Endothelial cell of umbilical vein (primary cell): ENCODE results near the gene HABP4. TPM values are rescaled to one million over a fixed set of nuclear protein-coding genes. Genes with fewer than 3 reads are reported as not detected.

Experiments used
- BruUV-seq: library from RNA; stranded (reverse); fragments of 400-500 nt; replicated peaks from 2 replicates; lab custom pipeline; 2021; lab: Mats Ljungman, UMichigan
- CTCF ChIA-PET: fragments of 300-600, 350-600 bp; sonication (Branson Sonifier 250); formaldehyde crosslinking; loops from one replicate; lab custom pipeline; 2021; ENCODE audit warnings: antibody characterized with exemption, inconsistent platforms; lab: Charles Lee
- POLR2A ChIA-PET: fragments of 300-600, 350-600 bp; sonication (Branson Sonifier 250); formaldehyde crosslinking; loops from one replicate; lab custom pipeline; 2021; ENCODE audit warnings: antibody characterized with exemption, inconsistent platforms; lab: Charles Lee
- DNase-seq: peaks from one replicate; pipeline ENCODE4 v3.0.0-alpha.2; 2011; ENCODE audit warnings: low read depth, low spot score
- FAIRE-seq: peaks from 2 replicates; lab custom pipeline; 2011; peaks lifted over from hg19 to GRCh38; lab: Jason Lieb, UNC
- H2AFZ ChIP-seq: 2 replicates; pipeline ENCODE4 v1.6.0; 2012; ENCODE audit warnings: low read depth, low read length, control low read depth, inconsistent platforms
- H3K27ac ChIP-seq: 2 replicates; pipeline ENCODE4 v1.5.1; 2011; ENCODE audit warnings: low read depth, mild to moderate bottlenecking, control low read depth, low read length, moderate library complexity; ENCODE audit not compliant: insufficient read depth
- H3K27me3 ChIP-seq, 2 experiments: 2 replicates each; pipeline versions ENCODE4 v1.6.0 to v1.6.1; 2011; ENCODE audit warnings: low read length in 2 of 2, mixed read lengths in 1 of 2; ENCODE audit not compliant: control insufficient read depth in 2 of 2, insufficient read depth in 2 of 2
- H3K36me3 ChIP-seq, 2 experiments: 2 replicates in 1 of 2; 3 replicates in 1 of 2; pipeline ENCODE4 v1.5.1; 2011; ENCODE audit warnings: low read length in 2 of 2, mild to moderate bottlenecking in 1 of 2, moderate library complexity in 1 of 2; ENCODE audit not compliant: control insufficient read depth in 2 of 2, insufficient read depth in 2 of 2; ENCODE audit errors: extremely low read depth in 1 of 2
- H3K4me1 ChIP-seq: 3 replicates; pipeline ENCODE4 v1.5.1; 2011; ENCODE audit warnings: mild to moderate bottlenecking, low read length; ENCODE audit not compliant: control insufficient read depth, insufficient read depth; ENCODE audit errors: extremely low read depth
- H3K4me2 ChIP-seq: 2 replicates; pipeline ENCODE4 v1.6.1; 2011; ENCODE audit warnings: low read length, control low read depth, mixed read lengths; ENCODE audit not compliant: insufficient read depth
- H3K4me3 ChIP-seq, 3 experiments: fragments of 200-600 bp in 1 of 3; sonication (generic), shearing (Covaris generic) in 1 of 3; replicated peaks in 1 of 3; 2 replicates each; pipeline ENCODE4 v1.5.1; 2011 to 2016; ENCODE audit warnings: control low read depth in 3 of 3, low read length in 3 of 3, mild to moderate bottlenecking in 2 of 3, inconsistent platforms in 1 of 3, low read depth in 1 of 3, moderate library complexity in 1 of 3; ENCODE audit not compliant: insufficient read depth in 1 of 3
- H3K79me2 ChIP-seq: 2 replicates; pipeline ENCODE4 v1.6.0; 2012; ENCODE audit warnings: low read length, inconsistent platforms; ENCODE audit not compliant: control insufficient read depth, insufficient read depth
- H3K9ac ChIP-seq: replicated peaks from 2 replicates; pipeline ENCODE3; 2011; ENCODE audit warnings: low read length, control low read depth; ENCODE audit not compliant: insufficient read depth; ENCODE audit errors: extremely low read depth
- H3K9me1 ChIP-seq: replicated peaks from 3 replicates; pipeline ENCODE4 v1.6.0; 2011; ENCODE audit warnings: mild to moderate bottlenecking, low read length; ENCODE audit not compliant: control insufficient read depth, insufficient read depth; ENCODE audit errors: extremely low read depth
- H3K9me3 ChIP-seq: replicated peaks from 2 replicates; pipeline ENCODE4 v1.5.1; 2012; ENCODE audit warnings: low read length, inconsistent platforms; ENCODE audit not compliant: control insufficient read depth, insufficient read depth
- H4K20me1 ChIP-seq: replicated peaks from 2 replicates; pipeline ENCODE3; 2011; ENCODE audit warnings: mild to moderate bottlenecking, low read length; ENCODE audit not compliant: control insufficient read depth, insufficient read depth; ENCODE audit errors: extremely low read depth
- CTCF ChIP-seq, 2 donors: IDR thresholded peaks; 1 replicate in 1 of 2; 2 replicates in 1 of 2; pipeline ENCODE4 v1.5.1; 2011; ENCODE audit warnings: low read length in 2 of 2, mild to moderate bottlenecking in 2 of 2, moderate library complexity in 2 of 2, control low read depth in 1 of 2, inconsistent platforms in 1 of 2, low read depth in 1 of 2; ENCODE audit not compliant: insufficient read depth in 1 of 2; ENCODE audit errors: extremely low read depth in 1 of 2
- EZH2 ChIP-seq: IDR thresholded peaks from 2 replicates; pipeline ENCODE4 v1.6.1; 2012; ENCODE audit warnings: borderline replicate concordance, low read depth, mild to moderate bottlenecking, moderate library complexity, low read length, inconsistent platforms; ENCODE audit not compliant: severe bottlenecking
- FOS ChIP-seq: IDR thresholded peaks from 2 replicates; pipeline ENCODE4 v1.6.1; 2011; ENCODE audit warnings: mild to moderate bottlenecking, low read length, moderate library complexity, borderline replicate concordance; ENCODE audit not compliant: insufficient read depth
- GATA2 ChIP-seq: IDR thresholded peaks from 2 replicates; pipeline ENCODE4 v1.7.0; 2011; ENCODE audit warnings: low read depth, mild to moderate bottlenecking, moderate library complexity, mixed read lengths, low read length; ENCODE audit not compliant: insufficient read length, insufficient read depth
- JUN ChIP-seq: IDR thresholded peaks from 2 replicates; pipeline ENCODE4 v1.6.1; 2011; ENCODE audit warnings: borderline replicate concordance, low read depth; ENCODE audit not compliant: insufficient read length, insufficient read depth
- MAX ChIP-seq: IDR thresholded peaks from 2 replicates; pipeline ENCODE4 v1.6.1; 2011; ENCODE audit not compliant: insufficient read depth, insufficient read length
- MYC ChIP-seq: IDR thresholded peaks from one replicate; pipeline ENCODE4 v1.6.1; 2011; ENCODE audit warnings: mild to moderate bottlenecking, low read depth, low read length
- POLR2A ChIP-seq: IDR thresholded peaks from 2 replicates; pipeline ENCODE4 v1.6.1; 2012; ENCODE audit warnings: low read depth, mild to moderate bottlenecking, control low read depth, low read length
- POLR2AphosphoS5 ChIP-seq: IDR thresholded peaks from 2 replicates; pipeline ENCODE4 v1.6.1; 2012; ENCODE audit warnings: low read depth, mild to moderate bottlenecking, control low read depth, low read length, moderate library complexity; ENCODE audit not compliant: insufficient read depth
- dilution Hi-C: fragments of 300-500 bp; cut with MboI; formaldehyde crosslinking; loops from one replicate; pipeline ENCODE4 v1.15.0; 2019; ENCODE audit warnings: low sequenced_read_pairs; ENCODE audit not compliant: extremely low pct_ligation_motif_present
- intact Hi-C: fragments of 100-400 bp; cut with micrococcal nuclease; formaldehyde crosslinking; loops from one replicate; pipeline ENCODE4 v1.10.0; 2022
- polyA plus RNA-seq, 4 experiments: library from polyadenylated mRNA; depleted of rRNA in 3 of 4; stranded (reverse) in 3 of 4; unstranded in 1 of 4; fragments of >200 nt; gene quantifications; 2 replicates each; pipeline versions ENCODE4 v1.2.1 to v1.2.3, GENCODE V29; 2011 to 2012; ENCODE audit warnings: missing spikeins in 1 of 4
- total RNA-seq: library from RNA; stranded (reverse); gene quantifications from 2 replicates; pipeline ENCODE4 v1.2.3, GENCODE V29; 2021

Gene HABP4
- total and polyA plus RNA-seq, 2 donors (not counting 3 experiments of a cell fraction or from before 2014, with no cell fraction given) = 4.6 to 11.1 TPM

- Histone ChIP-seq H3K4me3 (no peak overlapping the region), H3K4me1 (no peaks in the 10 kb centered on the region), H3K9ac (no peak overlapping the region), H3K36me3 (no peaks in the 10 kb centered on the region), H3K9me1 (no peaks in the 10 kb centered on the region), H3K79me2 (no peaks in the 10 kb centered on the region), H3K27ac (no peak overlapping the region), H3K9me3 (no peaks in the 10 kb centered on the region), H4K20me1 (no peaks in the 10 kb centered on the region), H2AFZ (no peak overlapping the region), H3K4me2 (no peak overlapping the region), H3K27me3 (no peaks in the 10 kb centered on the region)
- intact Hi-C loops = no loop called here
- FAIRE-seq (no peak), DNase-seq (no peak)
- TF ChIP-seq MYC (no peak), POLR2A (no peak), JUN (no peak), CTCF (IDR thresholded peaks at IDR 0.05; ENCODE audit: extremely low read depth in 1 of 2, insufficient read depth in 1 of 2, low read depth in 1 of 2, low read length in 2 of 2) (no peak), POLR2AphosphoS5 (no peak), MAX (no peak), GATA2 (no peak), FOS (no peak), EZH2 (no peak)
- ChIA-PET POLR2A (no interaction called here), CTCF (interaction anchor here (0.7 to 1.9 kb wide), 5 partner anchors 9 to 107 kb away, joined by 3 to 6 read pairs (median 3); partner anchors contain the start of gene HABP4)
- BruUV-seq = no TSS peak
- dilution Hi-C loops = no loop called here
Measured at GRCh38 chr9:96435345-96435744, 14.6 kb upstream of the HABP4 start.
